Esophagus muscularis mucosa (tissue), 4 donors: ENCODE results near the gene CTAGE6.
"Not testable (repeated sequence)": the region's sequence is repeated elsewhere in the genome, so short reads cannot be mapped to it uniquely, and the experiment has no call there.

Experiments used
- CTCF ChIP-seq, 3 experiments: fragments of 200-600 bp in 2 of 3; fragments of 450-650 bp in 1 of 3; sonication (generic) in 2 of 3; IDR thresholded peaks; one replicate each; pipeline ENCODE4 v1.5.1; 2017 to 2019; ENCODE audit warnings: antibody characterized with exemption in 3 of 3, mild to moderate bottlenecking in 2 of 3, moderate library complexity in 1 of 3
- EP300 ChIP-seq: sonication (generic); formaldehyde crosslinking; IDR thresholded peaks from one replicate; pipeline ENCODE4 v1.6.1; 2017; ENCODE audit warnings: antibody characterized with exemption
- POLR2A ChIP-seq: fragments of 450-650 bp; IDR thresholded peaks from one replicate; pipeline ENCODE4 v1.6.1; 2017; ENCODE audit warnings: antibody characterized with exemption, moderate library complexity, mild to moderate bottlenecking, low read depth

- not testable (repeated sequence) for TF ChIP-seq CTCF (IDR thresholded peaks at IDR 0.05); POLR2A; EP300
Measured at GRCh38 chr7:143709895-143710294, 47.6 kb downstream of the CTAGE6 start.
